NCI-H2171 (cell line): Measurements from ENCODE around the gene CAPN2.

ENCODE experiments used
- DNase-seq: peaks from one replicate; lab custom pipeline; 2025; lab: John Stamatoyannopoulos, UW

CAPN2 gene

DNA sequence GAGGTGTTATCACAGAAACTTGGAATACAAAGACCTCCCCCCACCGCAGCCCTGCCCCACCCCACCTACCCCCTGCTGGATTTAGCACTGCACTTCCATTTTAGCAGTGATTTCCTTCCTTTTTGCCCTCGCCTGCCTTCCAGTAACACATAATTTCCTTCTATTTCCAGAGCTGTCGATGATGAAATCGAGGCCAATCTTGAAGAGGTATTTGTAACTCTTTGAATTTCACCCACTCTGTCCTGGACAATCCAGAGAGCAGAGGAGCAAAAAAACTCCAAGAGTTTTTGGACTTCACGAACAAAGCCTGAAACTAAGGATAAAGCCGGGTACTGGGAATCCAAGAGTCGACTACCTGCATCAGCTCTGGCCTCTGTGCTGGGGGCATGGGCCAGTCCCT, 49.1 kb downstream of the CAPN2 start:
- DNase-seq: no peak

DNA sequence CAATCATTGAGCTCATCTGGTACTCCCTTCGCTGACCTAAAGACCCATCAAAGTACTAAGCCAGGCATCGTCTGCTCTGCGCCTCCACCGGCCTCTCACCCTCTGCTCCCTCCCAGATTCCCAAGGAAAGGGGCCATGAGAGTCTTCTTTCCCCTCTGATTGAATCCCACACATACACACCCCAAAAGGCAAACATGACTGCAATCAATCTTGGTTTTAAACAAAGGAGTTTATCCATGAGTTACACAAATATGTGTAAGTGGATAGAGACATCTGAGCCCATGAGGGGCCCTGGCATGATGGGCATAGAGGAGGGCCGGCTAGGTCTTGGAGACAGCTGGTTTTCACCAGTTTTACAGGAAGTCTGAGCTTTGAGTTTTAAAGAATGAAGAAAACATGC, 50.9 kb downstream of the CAPN2 start:
- DNase-seq: no peak

DNA sequence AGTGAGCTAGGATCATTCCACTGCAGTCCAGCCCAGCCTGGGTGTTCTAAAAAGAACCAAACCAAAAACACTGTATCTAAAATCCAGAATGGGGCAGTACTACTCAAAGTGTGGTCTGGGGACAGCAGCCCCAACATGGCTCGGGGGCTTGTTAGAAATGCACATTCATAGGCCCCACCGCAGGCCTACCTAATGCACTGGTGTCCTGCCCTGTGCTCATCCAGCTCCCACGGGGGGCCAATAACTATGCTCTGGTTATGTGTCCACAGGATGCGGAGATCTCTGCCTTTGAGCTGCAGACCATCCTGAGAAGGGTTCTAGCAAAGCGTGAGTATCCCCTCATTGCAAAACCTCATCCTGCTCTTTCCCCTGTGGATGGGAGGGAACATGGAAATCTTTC, 51.5 kb downstream of the CAPN2 start:
- no peak for DNase-seq

DNA sequence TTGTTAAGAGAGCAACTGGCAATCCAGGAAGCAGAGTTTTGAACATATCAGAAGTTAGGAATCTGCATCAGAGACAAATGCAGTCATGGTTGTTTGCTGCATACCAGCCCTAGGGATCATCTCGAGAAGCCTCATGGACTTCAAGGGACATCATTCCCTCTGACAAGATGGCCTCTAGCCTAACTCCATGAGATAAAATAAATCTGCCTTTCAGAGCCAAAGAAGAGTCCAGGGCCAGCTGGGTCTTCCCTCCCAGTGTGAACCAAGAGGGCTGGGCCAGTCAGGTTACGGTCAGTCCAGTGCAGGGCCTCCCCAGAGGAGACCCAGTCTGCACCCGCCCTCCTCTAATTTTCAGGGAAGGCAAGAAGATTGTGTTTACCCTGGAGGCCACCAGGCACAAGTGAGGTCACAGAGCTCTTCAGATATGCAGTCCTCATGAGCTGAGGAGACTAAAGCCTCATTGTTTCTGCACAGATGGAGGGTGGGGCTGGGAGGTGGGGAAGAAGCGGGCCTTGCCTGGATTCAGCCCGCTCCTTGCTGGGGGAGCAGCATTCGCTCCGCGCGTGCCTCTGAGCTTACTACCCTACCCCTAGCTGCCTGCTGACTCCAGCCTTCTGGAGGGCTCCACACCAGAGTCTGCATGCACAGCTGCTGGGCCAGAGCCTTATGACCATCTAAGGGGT, 52.8 kb downstream of the CAPN2 start:
- no peak for DNase-seq

DNA sequence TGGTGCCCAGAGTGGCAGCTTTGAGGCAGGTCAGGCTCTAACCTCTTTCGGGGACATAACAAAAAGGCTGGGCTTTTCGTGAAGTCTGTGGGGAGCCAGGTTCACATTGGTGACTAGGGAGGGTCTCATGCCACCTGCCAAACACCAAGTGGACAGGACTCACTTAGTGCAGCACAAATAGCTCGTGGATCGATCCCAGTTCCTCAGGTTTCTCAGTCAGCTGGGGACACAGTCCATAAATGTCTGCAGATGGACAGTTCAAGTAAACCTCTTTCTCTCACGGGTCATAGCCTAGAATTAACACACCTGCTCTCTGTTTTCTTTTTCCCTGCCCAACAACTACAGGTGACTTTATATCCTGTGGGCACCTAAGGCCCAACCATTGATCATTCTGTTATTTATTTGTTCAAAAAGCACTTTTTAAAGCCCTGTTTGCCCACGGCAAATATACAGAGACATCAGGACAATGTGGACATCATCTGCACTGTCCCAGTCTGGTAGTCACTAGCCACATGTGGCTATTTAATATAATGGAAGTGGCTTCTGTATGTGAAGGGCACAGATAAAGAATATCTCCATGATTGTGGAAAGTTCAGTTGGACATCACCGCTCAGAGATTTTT, 53.5 kb downstream of the CAPN2 start:
- no peak for DNase-seq

DNA sequence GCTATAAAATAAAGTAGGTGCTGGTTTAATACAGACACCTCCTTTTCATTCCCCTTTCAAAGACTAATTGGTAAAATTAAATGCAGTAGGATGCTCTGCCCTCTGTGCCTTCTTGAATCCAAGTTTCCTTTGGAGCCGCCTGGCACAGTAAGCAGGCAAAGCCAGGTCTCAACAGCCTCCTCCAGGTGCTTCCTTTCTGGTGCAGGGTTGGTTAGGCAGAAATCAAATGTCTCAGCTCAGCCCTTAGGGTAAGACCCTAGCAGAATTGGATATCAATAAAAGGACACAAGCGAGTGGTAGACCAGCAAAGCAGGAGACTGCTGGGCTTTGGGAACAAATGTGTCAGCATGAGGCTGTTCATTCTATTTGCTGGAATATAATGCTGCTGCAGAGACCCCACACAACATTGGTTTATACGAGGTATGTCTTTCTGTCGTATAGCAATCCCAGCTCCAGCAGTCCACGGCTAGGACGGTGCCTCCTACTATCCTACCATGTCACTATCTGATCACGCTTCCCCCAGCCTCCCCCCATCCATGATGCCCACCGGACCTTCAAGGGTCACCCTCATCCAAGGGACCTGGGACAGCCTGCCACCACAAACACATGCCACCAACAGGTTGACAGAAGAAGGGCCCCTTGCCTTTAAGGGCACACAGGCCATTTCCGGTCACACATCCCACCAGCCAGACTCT, 58.4 kb downstream of the CAPN2 start:
- DNase-seq: no peak

DNA sequence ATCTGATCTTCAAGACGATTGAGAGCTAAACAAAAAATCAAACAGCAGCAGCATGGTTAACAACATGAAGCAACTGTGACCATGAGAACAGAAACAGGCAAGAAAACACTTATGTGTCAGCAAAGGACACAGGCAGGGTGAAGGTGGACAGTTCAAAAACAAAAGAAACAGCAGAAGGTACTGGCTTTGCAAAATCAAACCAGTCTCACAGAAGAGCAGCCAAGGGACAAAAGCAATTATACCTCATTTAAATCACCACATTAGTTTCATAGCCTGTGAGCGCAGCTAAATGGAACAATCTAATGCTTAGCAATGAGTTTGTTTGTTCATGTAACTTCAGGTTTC, 59.1 kb downstream of the CAPN2 start:
- DNase-seq: no peak

DNA sequence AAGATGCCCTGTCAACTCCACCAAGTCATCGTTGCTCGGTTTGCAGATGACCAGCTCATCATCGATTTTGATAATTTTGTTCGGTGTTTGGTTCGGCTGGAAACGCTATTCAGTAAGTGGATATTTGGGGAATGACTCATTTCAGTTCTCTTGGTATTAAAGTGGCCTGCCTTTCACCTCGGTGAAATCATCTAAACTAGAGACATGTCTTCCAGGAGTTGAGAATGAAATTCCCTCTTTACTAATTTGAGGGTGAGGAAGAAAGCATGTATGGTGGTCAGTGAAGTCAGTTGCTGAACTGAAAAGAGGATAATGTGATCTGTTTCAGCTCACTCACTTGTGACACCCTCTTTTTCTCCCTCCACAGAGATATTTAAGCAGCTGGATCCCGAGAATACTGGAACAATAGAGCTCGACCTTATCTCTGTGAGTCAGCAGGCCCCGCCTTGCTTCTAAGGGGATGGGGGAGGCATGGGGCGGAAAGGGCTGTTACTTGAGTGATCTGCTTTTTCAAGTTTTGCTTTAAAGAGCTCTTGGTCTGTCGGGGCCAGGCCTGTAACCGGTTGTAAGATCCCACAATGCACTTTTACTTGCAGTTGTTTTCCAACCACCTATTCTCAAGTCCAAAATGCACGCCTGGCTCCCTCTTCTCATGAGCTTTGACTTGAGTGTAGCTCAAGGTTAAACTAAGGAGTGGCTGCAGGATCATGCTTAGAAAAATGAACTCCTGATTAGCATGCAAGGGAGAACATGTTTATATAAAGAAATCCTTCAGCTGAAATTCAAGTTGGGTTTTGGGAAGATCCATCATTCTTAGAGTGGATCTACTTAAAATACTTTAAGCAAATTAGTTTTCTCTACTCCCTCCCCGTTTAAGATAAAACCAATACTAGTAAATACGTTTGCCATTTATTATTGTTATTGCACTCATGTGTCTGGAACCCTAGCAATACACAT, 59.8 kb downstream of the CAPN2 start:
- no peak for DNase-seq

DNA sequence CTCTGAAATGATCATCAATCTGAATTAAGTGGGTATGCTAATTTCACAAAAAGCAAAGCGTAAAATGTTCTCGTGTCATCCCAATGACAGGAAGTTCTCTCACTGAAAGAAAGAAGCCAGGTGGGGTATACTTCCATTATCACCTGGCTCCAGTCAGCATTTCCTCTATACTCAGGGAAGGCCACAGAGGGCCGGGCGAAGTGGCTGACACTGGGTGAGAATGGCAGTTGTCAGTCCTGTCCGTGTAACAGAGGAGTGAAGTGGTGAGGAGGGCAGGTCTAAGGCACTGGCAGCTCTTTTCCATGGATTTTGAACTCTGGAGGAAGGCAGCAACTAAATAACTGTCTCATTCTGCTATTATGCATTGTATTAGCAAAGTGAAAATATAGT, 60.4 kb downstream of the CAPN2 start:
- DNase-seq: no peak

DNA sequence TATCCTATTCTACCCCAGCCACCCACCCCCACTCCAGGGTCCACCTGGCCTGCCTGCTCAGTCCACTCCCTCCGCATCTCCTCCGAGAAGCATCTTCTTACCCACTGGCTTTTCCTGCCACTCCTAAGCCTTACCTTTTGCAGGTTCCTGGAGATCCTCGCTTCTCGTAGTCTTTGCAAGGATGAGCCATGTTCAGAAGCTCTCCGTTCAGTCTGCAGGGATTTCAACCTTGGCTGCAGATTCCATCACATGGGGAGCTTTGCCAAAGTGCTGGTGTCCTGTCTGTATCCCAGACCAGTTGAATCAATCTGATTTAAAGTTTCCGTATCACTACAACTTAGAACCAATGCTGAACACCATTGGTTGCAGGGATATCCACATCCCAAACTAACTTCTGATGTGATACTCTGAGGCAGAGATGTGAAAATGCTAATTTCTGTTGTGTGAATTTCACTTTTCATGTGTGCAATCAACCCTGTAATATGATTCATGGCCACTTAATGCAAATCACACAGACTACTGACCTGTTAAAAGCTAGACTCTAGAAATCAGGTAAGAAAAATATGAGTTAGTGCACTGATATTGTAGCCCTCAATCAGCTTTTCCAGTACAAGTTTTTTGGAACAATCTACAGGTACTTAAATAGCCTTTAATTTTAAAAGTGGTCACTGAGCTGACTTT, 61.9 kb downstream of the CAPN2 start:
- DNase-seq: no peak

DNA sequence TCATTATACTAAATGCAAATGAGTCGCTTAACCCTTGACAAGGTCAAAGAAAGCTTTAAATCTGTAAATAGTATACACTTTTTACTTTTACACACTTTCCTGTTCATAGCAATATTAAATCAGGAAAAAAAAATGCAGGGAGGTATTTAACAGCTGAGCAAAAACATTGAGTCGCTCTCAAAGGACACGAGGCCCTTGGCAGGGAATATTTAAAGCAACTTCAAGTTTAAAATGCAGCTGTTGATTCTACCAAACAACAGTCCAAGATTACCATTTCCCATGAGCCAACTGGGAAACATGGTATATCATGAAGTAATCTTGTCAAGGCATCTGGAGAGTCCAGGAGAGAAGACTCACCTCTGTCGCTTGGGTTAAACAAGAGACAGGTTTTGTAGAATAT, 62.7 kb downstream of the CAPN2 start:
- no peak for DNase-seq

DNA sequence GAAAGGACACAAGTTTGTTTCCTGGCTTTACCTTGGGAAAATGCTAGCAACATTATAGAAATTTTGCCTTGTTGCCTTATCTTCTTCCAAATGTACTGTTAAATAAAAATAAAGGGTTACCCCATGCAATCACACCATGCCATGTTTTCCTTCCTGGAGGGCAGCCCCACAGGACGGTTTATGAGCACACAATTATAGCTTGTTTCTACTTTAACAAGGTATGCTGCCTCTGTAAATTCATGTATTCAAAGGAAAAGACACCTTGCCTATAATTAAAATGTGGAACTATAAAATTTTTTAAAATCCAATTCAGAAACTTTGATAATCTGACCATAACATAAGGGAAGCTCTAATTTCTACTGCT, 63.4 kb downstream of the CAPN2 start:
- no peak for DNase-seq

DNA sequence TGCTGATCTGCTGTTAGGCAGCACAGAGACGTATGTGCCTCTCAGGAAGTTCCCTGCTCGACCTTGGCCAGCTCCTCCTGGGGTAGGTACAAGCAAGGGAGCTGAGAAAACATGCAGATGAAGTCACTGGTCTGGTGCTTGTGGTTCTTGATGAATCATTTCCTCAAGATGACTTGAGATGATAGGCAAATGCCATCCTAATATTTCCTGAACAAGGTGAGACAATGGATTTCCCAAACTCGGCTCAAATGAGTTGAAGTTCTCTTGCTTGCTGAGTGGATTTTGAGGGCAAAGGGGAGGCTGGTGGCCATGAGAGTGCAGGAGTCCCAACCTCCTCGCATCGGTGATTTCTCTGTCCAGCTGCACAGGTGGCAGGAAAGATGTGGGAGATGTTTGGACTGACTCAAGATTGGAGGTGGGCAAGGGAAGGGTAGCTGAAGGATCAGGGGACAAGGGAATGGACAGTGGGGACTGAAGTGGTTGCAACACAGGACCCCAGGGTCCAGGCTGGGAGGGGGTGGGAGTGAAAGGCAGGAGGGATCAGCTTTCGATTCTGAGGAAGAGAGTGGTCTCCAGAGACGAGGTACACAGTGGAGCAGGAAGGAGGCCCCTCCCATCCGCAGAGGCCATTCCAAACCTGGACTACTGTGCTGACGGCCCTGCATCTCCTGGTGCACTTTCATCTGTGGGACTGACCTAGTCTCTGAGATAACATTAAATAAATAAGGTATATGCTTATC, 63.9 kb downstream of the CAPN2 start:
- DNase-seq: no peak

DNA sequence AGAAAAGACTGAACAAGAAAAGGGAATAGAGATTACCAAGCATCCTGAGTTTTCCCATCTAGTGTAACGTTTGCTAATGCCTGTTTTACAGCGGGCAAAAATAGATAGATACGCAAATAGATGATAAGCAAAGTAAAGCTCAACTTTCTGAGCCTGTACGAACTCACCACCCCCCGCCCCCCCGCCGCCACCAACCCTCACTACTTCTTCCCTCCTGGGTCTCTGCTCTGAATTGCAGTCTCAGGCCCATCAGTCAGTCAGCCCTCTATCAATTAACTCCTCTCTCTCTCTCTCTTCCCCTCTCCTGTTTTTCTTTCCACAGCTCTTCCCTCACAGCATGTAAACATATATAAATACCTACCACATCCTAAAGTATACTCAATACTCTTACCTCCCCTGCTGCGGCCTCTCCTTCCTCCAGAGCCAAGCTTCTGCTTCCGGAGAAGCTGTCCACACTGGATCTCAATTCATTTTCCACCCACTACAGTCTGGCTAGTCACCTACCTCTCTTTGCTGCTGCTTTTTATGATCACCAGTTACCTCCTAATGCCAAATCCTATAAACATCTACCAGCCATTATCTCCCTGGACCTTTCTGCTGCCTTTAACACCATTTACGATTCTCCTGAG, 64.6 kb downstream of the CAPN2 start:
- no peak for DNase-seq

DNA sequence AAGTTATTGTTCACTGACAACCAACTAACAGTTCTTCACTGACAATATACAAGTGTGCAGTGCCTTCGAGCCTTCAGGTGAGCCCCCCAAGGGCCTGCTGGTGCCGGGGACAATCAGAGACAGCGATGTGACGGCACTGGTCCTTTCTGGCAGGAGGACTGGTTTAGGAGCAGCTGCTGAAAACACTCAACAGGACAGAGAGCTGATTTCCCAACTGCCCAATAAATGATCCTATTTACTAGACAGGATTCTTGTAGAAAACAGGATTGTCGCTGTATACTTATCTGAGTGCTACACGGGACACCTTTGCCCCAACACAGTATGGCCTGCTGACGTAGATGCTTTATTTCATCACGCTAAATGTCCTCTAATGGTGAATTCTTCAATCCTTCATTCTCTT, 68.0 kb downstream of the CAPN2 start:
- no peak for DNase-seq

DNA sequence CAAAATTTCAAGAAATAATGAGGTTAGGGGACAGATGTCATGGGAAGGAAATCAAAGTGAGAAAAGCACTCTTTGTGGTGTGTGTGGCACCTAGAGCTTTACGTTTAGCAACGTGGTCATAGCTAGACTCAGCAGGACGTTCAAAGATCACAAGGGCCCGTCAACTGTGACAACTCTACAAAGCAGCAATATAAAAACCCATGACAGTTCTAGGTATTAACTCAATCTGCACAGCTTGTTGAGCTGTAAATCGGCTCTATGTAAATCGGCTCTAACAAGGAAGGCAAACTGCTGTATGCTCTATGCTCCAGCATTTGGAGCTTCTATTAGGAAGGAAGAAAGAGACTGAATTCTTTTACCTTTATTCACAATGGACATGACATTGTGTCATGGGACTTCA, 68.6 kb downstream of the CAPN2 start:
- no peak for DNase-seq

DNA sequence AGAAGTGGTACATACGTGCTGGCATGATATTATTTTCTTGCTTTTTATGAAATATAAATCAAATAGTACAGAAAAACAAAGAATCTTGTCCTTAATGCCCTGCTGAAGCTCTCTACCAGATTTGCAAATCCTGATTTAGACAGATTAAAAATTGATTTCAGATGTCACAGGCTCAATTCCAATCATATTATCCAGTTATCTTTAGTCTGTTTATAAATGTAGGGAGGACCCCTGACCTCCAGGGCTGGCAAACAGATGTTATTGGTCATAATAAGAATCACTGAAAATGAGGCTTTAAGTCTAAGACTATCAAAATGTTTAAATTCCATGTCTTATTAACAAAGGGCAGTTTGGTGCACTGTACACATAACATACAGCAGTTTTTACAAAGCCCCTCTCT, 71.3 kb downstream of the CAPN2 start:
- no peak for DNase-seq

DNA sequence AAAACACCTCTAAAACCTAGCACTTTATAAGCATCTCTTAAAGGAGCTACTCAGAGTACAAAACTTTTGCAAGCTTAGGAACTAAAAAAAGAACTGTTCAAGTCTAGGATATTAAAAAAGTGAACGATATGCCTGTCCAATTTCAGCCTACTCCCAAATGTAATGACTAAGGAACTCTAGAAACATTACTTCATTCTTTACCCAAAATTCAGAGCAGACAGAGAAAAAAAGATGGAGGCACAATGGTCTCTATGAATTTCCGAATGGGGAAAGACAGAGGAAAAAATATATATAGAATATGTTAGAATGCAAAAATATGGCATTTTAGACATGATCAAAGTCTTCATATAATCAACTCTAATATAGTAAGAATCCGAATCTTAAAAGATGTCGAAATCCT, 72.2 kb downstream of the CAPN2 start:
- DNase-seq: no peak

DNA sequence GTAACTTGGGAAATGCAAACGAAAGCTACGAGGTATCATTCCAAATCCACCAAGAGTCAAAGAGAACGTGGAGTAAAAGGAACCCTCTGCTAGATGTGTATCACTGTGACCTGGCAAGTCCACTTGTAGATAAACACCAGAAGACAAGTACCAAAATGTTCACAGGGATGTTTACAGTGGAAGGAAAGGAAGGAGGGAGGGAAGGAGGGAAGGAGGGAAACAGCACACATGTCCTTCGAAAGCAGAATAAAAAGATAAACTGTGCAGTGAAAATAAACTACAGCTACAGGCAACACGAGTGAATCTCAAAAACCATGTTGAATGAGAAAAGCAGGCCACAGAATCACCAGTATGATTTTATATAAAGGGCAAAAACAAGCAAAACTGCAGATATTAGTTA, 73.5 kb downstream of the CAPN2 start:
- DNase-seq: no peak

DNA sequence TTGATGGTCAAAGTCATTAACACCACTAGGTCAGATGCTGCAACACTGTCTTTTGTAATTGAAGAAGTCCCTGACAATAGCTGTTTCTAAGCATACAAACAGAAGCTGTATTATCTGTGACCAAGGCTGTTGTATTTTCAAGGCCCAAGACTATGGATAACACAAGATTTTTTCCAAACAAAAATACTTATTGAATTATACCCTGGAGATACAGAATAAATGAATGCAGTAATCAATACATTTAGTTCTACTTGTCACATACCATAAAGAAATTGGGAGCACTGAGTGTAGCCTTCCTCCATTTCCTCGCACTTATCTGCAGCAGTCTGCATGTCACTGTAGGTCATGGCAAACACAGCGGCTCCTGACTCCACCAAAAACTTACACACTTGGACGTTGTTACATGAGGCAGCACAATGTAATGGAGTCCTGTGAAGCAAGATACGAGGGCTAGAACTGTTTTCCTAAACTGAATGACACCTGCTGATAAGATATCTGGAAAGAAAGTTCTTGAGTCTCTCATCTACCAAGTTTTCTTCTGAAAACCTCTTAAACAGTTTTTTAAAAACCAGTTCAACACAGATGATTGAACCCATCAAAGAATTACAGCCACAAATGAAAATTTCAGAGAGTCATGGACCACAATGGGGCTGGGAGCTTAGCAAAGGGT, 76.5 kb downstream of the CAPN2 start:
- no peak for DNase-seq
